T47D (cell line): ENCODE data around the gene PARD6A.

Source experiments
- DNase-seq, 2 experiments: peaks; one replicate each; pipeline versions ENCODE4 v3.0.0 to v3.0.0-alpha.2; 2011 to 2012; ENCODE audit warnings: low read depth in 1 of 2, low spot score in 1 of 2
- JUND ChIP-seq: IDR thresholded peaks from 2 replicates; pipeline ENCODE4 v1.6.1; 2012; ENCODE audit warnings: low read depth
- in situ Hi-C: cut with HindIII; loops from 2 replicates; pipeline ENCODE4 v1.10.0; 2016; ENCODE audit warnings: low sequenced_read_pairs, low pct_unique_long_range_greater_than_20kb

Gene PARD6A

GRCh38 chr16:67657017-67657608 is 3.6 kb upstream of the PARD6A start:
- in situ Hi-C loops = no loop called here
- DNase-seq = no peak
- TF ChIP-seq JUND = no peak

GRCh38 chr16:67657751-67658518 is 2.8 kb upstream of the PARD6A start:
- TF ChIP-seq JUND = no peak
- in situ Hi-C loops = no loop called here
- DNase-seq = no peak

GRCh38 chr16:67658849-67659674 is 1.7 kb upstream of the PARD6A start:
- in situ Hi-C loops = no loop called here
- no peak for TF ChIP-seq JUND
- no peak for DNase-seq

DNA sequence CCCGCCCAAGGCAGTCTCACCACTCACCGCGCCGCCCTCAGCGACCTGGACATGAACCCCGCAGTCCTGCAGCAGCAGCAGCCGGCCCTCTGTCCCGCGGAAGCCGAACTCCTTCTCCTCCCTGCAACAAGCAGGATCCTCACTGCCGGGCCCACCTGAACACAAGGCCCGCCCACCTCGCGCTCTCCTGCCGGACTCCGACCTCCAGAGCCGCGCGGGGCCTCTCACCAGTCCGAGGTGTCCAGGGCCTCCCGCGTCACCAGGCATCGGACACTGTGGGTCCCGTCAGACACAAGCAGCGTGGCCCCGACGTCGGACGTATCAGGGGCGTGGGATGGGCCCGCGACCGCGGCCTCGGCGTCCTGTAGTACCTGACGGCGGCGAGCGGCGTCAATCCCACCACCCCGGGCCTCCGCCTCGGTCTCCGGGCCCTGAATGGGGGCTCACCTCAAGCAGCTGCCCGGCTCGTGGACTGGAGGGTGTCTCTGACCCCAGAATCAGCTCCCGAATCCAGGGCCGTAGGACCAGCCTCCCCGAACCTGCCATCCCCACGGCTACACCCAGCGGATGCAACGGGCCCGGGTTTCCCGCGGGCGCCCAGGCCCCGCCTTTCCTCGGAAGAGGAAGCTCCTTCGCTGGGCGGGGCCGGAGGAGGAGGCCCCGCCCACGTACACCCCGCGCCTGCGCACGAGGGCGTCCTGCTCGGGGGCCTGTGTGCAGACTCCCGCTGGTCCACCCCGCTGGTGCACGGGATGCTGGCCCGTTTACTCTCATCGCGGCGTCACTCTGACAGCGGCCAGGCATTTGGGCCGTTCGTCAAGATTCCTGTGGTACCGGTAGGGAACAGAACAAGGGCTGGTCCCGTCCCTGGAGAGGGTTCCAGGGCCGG is 841 bp upstream of the PARD6A start, which contains the start of gene ACD:
Gene ACD, minus strand, starts transcription at position 586 of the 889 bp plus-strand sequence. Its CDS starts 40 bp downstream, at position 546.
- no peak for TF ChIP-seq JUND
- in situ Hi-C loops = no loop called here
- DNase-seq = peak; percentile 96 to 99

GRCh38 chr16:67661101-67661761 is 471 bp downstream of the PARD6A start:
- in situ Hi-C loops = no loop called here
- peak; percentile 73 to 80 for DNase-seq
- TF ChIP-seq JUND = no peak

GRCh38 chr16:67661886-67662652 is 1.3 kb downstream of the PARD6A start:
- no peak for DNase-seq
- in situ Hi-C loops = no loop called here
- TF ChIP-seq JUND = no peak

- in situ Hi-C loops = no loop called here
- no peak for TF ChIP-seq JUND
- DNase-seq = no peak
Measured at GRCh38 chr16:67662653-67663010, 1.9 kb downstream of the PARD6A start.

- peak; percentile 29 to 38 for DNase-seq
- TF ChIP-seq JUND = no peak
- in situ Hi-C loops = no loop called here
Measured at GRCh38 chr16:67663151-67663876, 2.6 kb downstream of the PARD6A start.

- in situ Hi-C loops = no loop called here
- TF ChIP-seq JUND = no peak
- DNase-seq = no peak
Measured at GRCh38 chr16:67663877-67664222, 3.1 kb downstream of the PARD6A start.

DNA sequence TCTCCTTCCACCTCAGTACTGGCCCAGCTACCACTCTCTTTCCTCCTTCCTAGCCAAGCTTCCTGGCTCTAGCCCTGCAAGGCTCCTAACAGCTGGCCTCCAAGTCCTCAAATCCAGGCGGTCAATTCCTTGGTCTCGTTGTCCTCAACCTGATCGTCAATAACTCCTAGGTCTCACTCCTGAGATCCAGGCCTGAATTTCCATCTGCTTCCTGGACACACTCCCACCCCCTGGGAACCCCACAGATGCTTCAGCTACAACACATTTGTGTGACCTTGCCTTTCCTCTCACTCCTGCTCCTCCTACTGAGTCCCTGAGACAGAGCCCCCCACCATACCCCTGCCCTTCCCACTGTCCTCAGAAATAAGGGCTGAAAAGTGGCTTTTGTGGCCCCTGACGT is 3.5 kb downstream of the PARD6A start:
- no peak for DNase-seq
- in situ Hi-C loops = no loop called here
- TF ChIP-seq JUND = no peak
